ENCODE data around the gene GCNT4. TPM values are rescaled to one million over a fixed set of nuclear protein-coding genes. Genes with fewer than 3 reads are reported as not detected.

The GCNT4 gene
- total and polyA plus RNA-seq, 2 of the 8 experiments (the other 6 are each of a cell fraction or from before 2014, with no cell fraction given), result 1.1 to 14.5 TPM

GRCh38 chr5:75078027-75078426 lies 25.7 kb upstream of the GCNT4 start:
- no peak for FAIRE-seq
- Histone ChIP-seq H2BK120ac (replicated peaks; ENCODE audit: low read depth, low read length) (no peak overlapping the region), H3K4me2 (ENCODE audit: insufficient read depth in 1 of 2, low read depth in 2 of 2, low read length in 2 of 2) (no peak overlapping the region), H3K18ac (ENCODE audit: extremely low read depth, low read length) (no peak overlapping the region), H3K36me3 (ENCODE audit: control insufficient read depth in 2 of 4, insufficient read depth in 4 of 4, low read length in 3 of 4) (no peaks in the 10 kb centered on the region), H2AFZ (ENCODE audit: low read length) (no peak overlapping the region), H3K9ac (replicated peaks in 1 of 4; ENCODE audit: extremely low read depth in 1 of 4, low read depth in 3 of 4, low read length in 3 of 4) (no peak overlapping the region), H4K91ac (replicated peaks; ENCODE audit: insufficient read length, low read length) (no peak overlapping the region), H2BK5ac (ENCODE audit: low read depth, low read length) (no peak overlapping the region), H3K27ac (ENCODE audit: low read depth, low read length) (no peak overlapping the region), H4K20me1 (replicated peaks in 1 of 2; ENCODE audit: control insufficient read depth in 1 of 2, insufficient read depth in 2 of 2, low read length in 2 of 2) (no peaks in the 10 kb centered on the region), H3K14ac (ENCODE audit: insufficient read length) (no peak overlapping the region), H3K23ac (ENCODE audit: insufficient read length) (no peak overlapping the region), H3K4me3 (ENCODE audit: extremely low read depth in 1 of 4, insufficient read depth in 2 of 4, low read depth in 3 of 4, low read length in 4 of 4) (no peak overlapping the region), H3K56ac (replicated peaks; ENCODE audit: insufficient read length, low read depth, low read length) (no peak overlapping the region), H4K5ac (ENCODE audit: insufficient read length, low read depth, low read length) (no peak overlapping the region), H2BK12ac (ENCODE audit: low read depth, low read length) (no peak overlapping the region), H3K9me3 (ENCODE audit: insufficient read depth in 2 of 2, low read depth in 1 of 2, low read length in 1 of 2) (no peaks in the 10 kb centered on the region), H3K79me1 (ENCODE audit: low read depth, low read length) (no peaks in the 10 kb centered on the region), H3K4ac (replicated peaks; ENCODE audit: insufficient read length, low read depth, low read length) (no peak overlapping the region), H3K27me3 (replicated peaks in 1 of 4; ENCODE audit: control insufficient read depth in 3 of 4, extremely low read depth in 1 of 4, insufficient read depth in 3 of 4, low read length in 3 of 4) (no peaks in the 10 kb centered on the region), H4K8ac (ENCODE audit: extremely low read depth, insufficient read depth, low read length) (no peak overlapping the region), H2BK15ac (ENCODE audit: low read length) (no peak overlapping the region), H3K79me2 (ENCODE audit: control insufficient read depth in 1 of 2, insufficient read depth in 2 of 2, low read length in 2 of 2) (no peaks in the 10 kb centered on the region), H2AK5ac (ENCODE audit: low read depth, low read length) (no peak overlapping the region), H3K23me2 (ENCODE audit: low read depth, low read length) (no peaks in the 10 kb centered on the region), H2BK20ac (ENCODE audit: low read length) (no peak overlapping the region), H3K4me1 (replicated peaks in 1 of 4; ENCODE audit: control insufficient read depth in 3 of 4, insufficient read depth in 4 of 4, low read length in 3 of 4) (no peaks in the 10 kb centered on the region)
- CTCF ChIA-PET (ENCODE audit: partially characterized antibody), result no interaction called here
- DNase-seq (ENCODE audit: low read depth in 1 of 2, low spot score in 2 of 2), result no peak
- POLR2A ChIA-PET (ENCODE audit: partially characterized antibody), result no interaction called here
- 89 to 100% methylated on average over 1 to 5 of the region's 5 CpGs for WGBS, 2 experiments (ENCODE audit: extremely low coverage in 1 of 2, insufficient coverage in 1 of 2, insufficient read length in 1 of 2, insufficient replicate concordance in 2 of 2, low coverage in 1 of 2, low lambda C conversion rate in 2 of 2, missing lambda C conversion rate in 1 of 2)
- TF ChIP-seq YY1 (IDR thresholded peaks at IDR 0.05; ENCODE audit: low read depth, low read length), result no peak
- TF ChIP-seq CTCF (IDR thresholded peaks at IDR 0.05; ENCODE audit: control extremely low read depth in 1 of 3, insufficient read depth in 1 of 3, low read depth in 1 of 3, low read length in 3 of 3), result no peak
